ENCODE results near the gene DIS3L2.
"Not testable (repeated sequence)": the region's sequence is repeated elsewhere in the genome, so short reads cannot be mapped to it uniquely, and the experiment has no call there.

The DIS3L2 gene

DNA sequence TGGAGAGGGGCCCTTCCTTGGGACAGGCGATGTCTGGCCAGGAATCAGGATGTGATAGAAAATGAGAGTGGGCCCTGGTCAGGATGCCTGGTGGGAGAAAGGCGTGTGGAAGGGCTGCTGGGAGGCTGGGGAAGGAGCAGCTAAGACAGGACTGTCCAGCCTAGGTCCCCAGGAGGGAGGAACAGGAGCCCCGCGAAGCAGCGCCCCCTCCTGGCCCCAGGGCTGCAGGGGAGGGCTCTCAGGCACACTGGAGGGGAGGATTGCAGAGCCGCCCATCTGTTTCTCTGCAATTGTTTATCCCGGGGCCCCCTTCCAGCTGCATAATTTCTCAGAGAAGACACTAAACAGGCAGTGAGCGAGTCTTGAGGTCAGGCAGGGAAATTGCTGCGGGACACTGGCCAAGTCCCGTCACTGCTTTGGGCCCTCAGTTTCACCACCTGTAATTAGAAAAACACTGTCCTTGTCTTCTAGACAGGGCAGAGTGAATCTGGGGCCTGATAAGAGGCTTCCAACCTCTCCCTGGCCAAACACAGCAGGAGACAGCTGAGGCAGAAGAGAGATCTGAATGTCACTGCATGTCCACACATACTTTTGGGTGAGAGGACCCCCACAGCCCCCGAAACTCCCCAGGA is 31.4 kb upstream of the DIS3L2 start:
- DNase-seq: no peak

GRCh38 chr2:231930593-231931281 is 30.8 kb upstream of the DIS3L2 start:
- no peak for DNase-seq

GRCh38 chr2:231931481-231931915 is 30.0 kb upstream of the DIS3L2 start:
- no peak for DNase-seq

DNA sequence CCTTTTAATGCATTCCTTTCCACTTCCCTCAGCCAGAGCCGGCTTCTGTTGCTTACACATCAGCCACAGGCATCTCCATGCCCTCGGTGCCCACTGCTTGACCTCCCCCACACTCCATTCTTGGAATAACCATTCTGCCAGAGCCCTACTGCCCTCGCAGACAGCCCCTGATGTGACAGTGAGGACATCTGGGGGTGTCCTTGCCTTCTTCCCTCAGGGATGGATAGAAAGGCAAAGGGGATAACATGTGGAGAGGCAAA is 28.9 kb upstream of the DIS3L2 start:
- DNase-seq: no peak

- no peak for DNase-seq
Observed at GRCh38 chr2:231932985-231933915, 28.3 kb upstream of the DIS3L2 start.

DNA sequence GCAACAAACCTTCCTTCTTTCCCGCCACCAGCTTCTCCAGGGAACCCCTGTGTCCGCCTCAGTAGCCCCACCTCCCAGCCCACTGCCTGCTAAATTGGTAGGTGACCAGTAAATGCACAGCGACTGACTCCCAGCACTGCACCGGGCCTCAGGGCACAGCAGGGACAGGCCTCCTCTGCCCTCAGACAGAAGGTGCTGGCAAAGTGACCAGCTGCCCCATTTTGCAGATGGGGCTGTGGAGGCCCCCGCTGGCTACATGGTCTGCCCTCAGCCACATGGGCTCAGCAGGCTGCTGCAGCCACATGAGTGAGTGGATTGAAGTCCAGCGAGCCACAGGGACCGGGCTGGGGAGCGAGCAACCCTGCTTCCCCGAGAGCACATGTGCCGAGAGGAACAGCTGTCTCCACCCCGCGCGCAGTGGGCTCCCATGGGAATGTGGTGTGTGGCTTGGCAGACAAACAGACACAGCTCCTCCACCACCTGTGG is 27.6 kb upstream of the DIS3L2 start:
- DNase-seq: no peak

- no peak for DNase-seq
Observed at GRCh38 chr2:231934441-231935206, 26.9 kb upstream of the DIS3L2 start.

DNA sequence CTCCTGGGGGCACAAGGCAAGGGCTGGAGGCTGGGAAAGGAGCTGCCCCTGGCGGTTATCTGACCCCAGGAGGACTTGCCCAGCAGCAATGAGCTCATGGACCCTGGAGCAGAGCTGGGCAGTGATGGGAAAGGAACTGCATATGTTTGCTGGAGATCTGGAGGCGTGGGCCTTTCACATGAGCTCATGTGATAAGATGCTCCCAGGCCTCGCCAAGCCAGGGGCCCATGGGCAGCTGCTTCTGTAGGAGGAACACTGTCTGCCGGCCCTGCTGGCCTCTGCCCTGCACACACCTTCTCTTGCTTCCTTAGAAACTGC is 26.3 kb upstream of the DIS3L2 start:
- no peak for DNase-seq

DNA sequence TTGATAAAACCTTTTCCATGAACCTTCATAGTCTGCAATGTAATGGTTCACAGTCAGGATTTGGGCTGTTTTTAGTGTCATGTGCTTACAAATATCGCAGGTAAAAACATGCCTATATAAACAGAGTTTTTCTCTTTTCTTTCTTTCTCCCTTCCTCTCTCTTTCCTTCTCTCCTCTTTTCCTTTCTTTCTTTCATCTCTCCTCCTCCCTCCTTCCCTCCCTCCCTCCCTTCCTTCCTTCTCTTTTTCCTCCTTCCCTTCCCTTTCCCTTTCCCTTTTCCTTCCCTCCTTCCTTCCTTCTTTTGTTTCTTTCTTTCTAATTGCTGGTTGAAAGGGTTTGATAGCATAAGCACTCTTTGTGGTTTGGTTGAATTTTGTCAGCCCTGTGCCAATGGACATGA is 25.7 kb upstream of the DIS3L2 start:
- DNase-seq: no peak

GRCh38 chr2:231936491-231936890 is 25.0 kb upstream of the DIS3L2 start:
- no peak for DNase-seq

DNA sequence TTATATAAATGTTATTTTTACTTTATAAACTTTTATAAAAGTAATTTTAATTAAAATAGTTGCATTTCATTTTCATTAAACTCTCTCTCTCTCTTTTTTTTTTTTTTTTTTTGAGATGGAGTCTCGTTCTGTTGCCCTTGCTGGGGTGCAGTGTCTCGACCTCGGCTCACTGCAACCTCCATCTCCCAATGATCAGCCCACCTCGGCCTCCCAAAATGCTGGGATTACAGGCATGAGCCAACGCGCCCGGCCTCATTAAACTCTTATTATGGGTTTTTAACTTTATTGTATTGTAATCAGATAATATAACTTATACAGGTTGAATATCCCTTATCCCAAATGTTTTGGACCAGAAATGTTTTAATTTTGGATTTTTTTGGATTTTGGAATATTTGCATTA is 24.5 kb upstream of the DIS3L2 start:
- DNase-seq: no peak

DNA sequence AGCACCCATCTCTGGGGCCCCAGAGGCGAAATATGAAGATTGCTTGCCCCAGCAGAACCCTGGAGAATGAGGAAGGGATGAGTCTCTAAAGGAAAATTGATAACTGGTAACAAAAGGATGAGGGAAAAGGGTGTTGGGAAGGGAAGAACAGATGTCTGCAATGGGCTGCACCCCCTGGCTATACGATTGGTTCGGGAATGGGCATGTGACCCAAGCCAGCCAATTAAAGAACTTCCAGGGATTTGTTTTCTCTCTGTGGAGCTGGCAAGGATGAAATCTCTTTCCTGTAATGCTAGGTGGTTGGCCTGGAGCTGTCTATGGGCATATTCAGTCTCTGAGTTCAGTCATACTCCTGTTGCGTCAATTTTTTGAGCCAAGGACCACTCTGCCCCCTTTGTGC is 22.5 kb upstream of the DIS3L2 start:
- no peak for DNase-seq

GRCh38 chr2:231940795-231941194 is 20.7 kb upstream of the DIS3L2 start:
- DNase-seq: no peak

- no peak for DNase-seq
Observed at GRCh38 chr2:231941673-231942072, 19.8 kb upstream of the DIS3L2 start.

DNA sequence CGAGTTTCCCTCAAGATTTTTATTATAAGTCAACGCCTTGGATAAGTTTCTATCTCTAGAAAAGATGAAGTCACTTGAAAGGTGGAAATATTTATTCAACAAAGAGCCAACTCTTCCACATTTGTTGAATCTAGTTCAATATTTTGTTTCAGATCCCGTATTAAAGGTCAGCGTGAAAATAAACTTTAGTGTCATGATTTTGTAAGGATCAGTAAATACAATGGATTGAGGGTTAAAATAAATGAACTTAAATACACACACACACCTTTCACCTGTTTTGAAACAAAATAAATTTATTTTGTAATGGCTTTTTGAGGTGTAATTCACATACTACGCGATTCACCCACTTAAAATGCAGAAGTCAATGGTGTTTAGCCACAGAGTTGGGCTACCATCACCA is 19.3 kb upstream of the DIS3L2 start:
- DNase-seq: no peak

- no peak for DNase-seq
Observed at GRCh38 chr2:231946241-231946814, 15.2 kb upstream of the DIS3L2 start.

DNA sequence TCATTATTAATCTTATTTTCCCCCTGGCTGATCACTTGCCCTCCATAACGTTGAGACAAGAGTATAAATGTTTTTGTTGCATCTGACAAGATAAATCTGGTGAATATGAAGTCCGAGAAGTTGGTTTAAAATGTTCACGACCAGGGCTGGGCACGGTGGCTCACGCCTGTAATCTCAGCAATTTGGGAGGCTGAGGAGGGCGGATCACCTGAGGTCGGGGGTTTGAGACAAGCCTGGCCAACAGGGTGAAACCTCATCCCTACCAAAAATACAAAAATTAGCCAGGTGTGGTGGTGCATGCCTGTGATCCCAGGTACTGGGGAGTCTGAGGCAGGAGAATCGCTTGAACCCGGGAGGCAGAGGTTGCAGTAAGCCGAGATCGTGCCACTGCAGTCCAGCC is 14.4 kb upstream of the DIS3L2 start:
- not testable (repeated sequence) for DNase-seq

GRCh38 chr2:231947694-231948093 is 13.8 kb upstream of the DIS3L2 start:
- no peak for DNase-seq

- DNase-seq: no peak
Observed at GRCh38 chr2:231951452-231952035, 10.0 kb upstream of the DIS3L2 start.

GRCh38 chr2:231955758-231956472 is 5.6 kb upstream of the DIS3L2 start:
- no peak for DNase-seq

DNA sequence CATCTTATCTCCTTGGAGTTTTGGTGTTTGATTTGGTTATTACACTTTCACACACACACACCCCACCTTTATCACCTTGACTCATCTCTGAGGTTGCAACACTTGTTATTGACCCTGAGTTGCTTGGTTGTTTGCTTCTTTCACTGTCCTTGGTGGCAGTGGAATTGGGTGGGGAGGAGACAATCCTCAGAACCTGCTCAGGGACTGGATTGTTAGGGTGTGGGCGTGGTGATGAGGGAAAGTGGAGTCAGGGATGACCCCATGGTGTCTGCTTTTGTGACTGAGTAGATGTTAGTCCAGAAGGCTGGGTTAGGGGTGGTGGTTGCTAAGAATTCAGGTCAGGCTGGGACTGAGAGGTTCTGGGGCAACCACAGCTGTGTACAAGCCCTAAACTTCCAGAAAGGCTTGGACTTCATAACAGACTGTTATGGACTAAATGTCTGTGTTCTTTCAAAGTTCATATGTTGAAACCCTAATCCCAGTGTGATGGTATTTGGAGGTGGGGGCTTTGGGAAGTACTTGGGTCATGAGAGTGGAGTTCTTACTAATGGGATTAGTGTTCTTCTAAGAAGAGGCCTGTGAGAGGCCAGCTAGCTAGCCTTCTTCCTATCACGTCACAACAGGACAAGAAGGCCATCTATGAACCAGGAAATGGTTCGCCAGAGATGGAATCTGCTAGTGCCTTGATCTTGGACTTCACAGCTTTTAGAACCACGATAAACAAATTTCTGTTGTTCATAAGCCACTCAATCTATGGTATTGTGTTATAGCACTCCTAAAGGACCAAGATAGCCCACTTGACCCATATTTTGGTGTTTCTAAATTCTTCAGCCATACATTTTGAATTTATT is 3.4 kb upstream of the DIS3L2 start:
- no peak for DNase-seq
